HEK293T (cell line): ENCODE results near the gene ADAMTSL2.

ENCODE experiments used
- LEF1 ChIP-seq: fragments of 450-650 bp; IDR thresholded peaks from 2 replicates; pipeline ENCODE4 v1.6.1; 2017; ENCODE audit warnings: mild to moderate bottlenecking, borderline replicate concordance
- SP1 ChIP-seq: fragments of 450-650 bp; IDR thresholded peaks from 2 replicates; pipeline ENCODE4 v1.6.1; 2017

- TF ChIP-seq SP1 (no peak), LEF1 (no peak)
Observed at GRCh38 chr9:133490865-133491655, 43.4 kb upstream of the ADAMTSL2 start.
